Ishikawa (cell line): Measurements from ENCODE around the gene AATF.

Source experiments
- CEBPB ChIP-seq: IDR thresholded peaks from 2 replicates; pipeline ENCODE4 v1.6.1; 2012
- CREB1 ChIP-seq: IDR thresholded peaks from 2 replicates; pipeline ENCODE4 v1.6.1; 2012; ENCODE audit warnings: low read depth
- EGR1 ChIP-seq: IDR thresholded peaks from 2 replicates; pipeline ENCODE4 v1.6.1; 2012
- EP300 ChIP-seq: IDR thresholded peaks from 2 replicates; pipeline ENCODE4 v1.6.1; 2012; ENCODE audit warnings: borderline replicate concordance
- FOXM1 ChIP-seq: IDR thresholded peaks from 2 replicates; pipeline ENCODE4 v1.6.1; 2012; ENCODE audit warnings: low read depth, borderline replicate concordance
- NFIC ChIP-seq: IDR thresholded peaks from 2 replicates; pipeline ENCODE4 v1.6.1; 2012
- RAD21 ChIP-seq: IDR thresholded peaks from 2 replicates; pipeline ENCODE4 v1.6.1; 2012; ENCODE audit warnings: low read depth
- TAF1 ChIP-seq: IDR thresholded peaks from 2 replicates; pipeline ENCODE4 v1.6.1; 2012; ENCODE audit warnings: low read depth, mild to moderate bottlenecking
- TCF12 ChIP-seq: IDR thresholded peaks from 2 replicates; pipeline ENCODE4 v1.6.1; 2012; ENCODE audit warnings: low read depth
- TEAD4 ChIP-seq: IDR thresholded peaks from 2 replicates; pipeline ENCODE4 v1.6.1; 2012
- YY1 ChIP-seq: IDR thresholded peaks from 2 replicates; pipeline ENCODE4 v1.6.1; 2012; ENCODE audit warnings: low read depth
- ZBTB7A ChIP-seq: IDR thresholded peaks from 2 replicates; pipeline ENCODE4 v1.6.1; 2012; ENCODE audit warnings: low read depth
- TF ChIP-seq, protein P1 (sequence below): IDR thresholded peaks from 2 replicates; pipeline ENCODE4 v1.6.1; 2012
- TF ChIP-seq, protein P2 (sequence below): IDR thresholded peaks from 2 replicates; pipeline ENCODE4 v1.6.1; 2012; ENCODE audit warnings: low read depth, mild to moderate bottlenecking
- TF ChIP-seq, protein P3 (sequence below): IDR thresholded peaks from 2 replicates; pipeline ENCODE4 v1.6.1; 2012

Gene AATF

DNA sequence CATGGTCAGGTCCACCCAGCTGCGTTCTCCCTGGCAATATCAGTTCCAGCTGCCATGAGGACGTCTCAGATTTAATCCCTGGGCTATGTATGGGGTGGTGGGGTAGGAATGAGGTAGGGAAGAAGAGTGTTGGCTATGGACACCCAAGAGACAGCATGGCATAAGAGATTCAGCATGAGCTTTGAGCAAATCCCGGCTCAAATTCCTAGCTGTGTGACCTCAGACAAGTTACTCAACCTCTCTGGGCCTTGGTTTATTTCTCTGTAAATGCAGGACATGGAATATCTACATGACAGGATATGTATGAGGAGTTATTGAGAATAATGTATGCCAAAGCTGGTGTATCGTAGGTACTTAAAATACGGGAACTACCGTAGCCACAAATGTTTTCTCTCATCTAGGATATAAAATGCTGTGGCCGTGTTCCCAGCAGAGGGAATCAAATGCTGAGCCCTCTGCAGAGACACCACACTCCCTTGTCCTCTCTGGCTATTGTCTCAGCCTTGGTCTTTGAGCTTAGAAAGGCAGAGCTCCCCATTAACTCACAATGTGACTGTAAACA lies 29.3 kb upstream of the AATF start:
- no peak for TF ChIP-seq CREB1
- TF ChIP-seq, protein P1, sequence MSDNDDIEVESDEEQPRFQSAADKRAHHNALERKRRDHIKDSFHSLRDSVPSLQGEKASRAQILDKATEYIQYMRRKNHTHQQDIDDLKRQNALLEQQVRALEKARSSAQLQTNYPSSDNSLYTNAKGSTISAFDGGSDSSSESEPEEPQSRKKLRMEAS: no peak
- no peak for TF ChIP-seq ZBTB7A
- TF ChIP-seq TEAD4: no peak
- TF ChIP-seq EGR1: no peak
- TF ChIP-seq, protein P2, sequence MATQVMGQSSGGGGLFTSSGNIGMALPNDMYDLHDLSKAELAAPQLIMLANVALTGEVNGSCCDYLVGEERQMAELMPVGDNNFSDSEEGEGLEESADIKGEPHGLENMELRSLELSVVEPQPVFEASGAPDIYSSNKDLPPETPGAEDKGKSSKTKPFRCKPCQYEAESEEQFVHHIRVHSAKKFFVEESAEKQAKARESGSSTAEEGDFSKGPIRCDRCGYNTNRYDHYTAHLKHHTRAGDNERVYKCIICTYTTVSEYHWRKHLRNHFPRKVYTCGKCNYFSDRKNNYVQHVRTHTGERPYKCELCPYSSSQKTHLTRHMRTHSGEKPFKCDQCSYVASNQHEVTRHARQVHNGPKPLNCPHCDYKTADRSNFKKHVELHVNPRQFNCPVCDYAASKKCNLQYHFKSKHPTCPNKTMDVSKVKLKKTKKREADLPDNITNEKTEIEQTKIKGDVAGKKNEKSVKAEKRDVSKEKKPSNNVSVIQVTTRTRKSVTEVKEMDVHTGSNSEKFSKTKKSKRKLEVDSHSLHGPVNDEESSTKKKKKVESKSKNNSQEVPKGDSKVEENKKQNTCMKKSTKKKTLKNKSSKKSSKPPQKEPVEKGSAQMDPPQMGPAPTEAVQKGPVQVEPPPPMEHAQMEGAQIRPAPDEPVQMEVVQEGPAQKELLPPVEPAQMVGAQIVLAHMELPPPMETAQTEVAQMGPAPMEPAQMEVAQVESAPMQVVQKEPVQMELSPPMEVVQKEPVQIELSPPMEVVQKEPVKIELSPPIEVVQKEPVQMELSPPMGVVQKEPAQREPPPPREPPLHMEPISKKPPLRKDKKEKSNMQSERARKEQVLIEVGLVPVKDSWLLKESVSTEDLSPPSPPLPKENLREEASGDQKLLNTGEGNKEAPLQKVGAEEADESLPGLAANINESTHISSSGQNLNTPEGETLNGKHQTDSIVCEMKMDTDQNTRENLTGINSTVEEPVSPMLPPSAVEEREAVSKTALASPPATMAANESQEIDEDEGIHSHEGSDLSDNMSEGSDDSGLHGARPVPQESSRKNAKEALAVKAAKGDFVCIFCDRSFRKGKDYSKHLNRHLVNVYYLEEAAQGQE: no peak
- no peak for TF ChIP-seq NFIC
- TF ChIP-seq, protein P3, sequence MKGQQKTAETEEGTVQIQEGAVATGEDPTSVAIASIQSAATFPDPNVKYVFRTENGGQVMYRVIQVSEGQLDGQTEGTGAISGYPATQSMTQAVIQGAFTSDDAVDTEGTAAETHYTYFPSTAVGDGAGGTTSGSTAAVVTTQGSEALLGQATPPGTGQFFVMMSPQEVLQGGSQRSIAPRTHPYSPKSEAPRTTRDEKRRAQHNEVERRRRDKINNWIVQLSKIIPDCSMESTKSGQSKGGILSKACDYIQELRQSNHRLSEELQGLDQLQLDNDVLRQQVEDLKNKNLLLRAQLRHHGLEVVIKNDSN: no peak
- no peak for TF ChIP-seq TCF12
- TF ChIP-seq RAD21: no peak
- no peak for TF ChIP-seq EP300
- TF ChIP-seq YY1: no peak
- no peak for TF ChIP-seq FOXM1
- no peak for TF ChIP-seq CEBPB
- no peak for TF ChIP-seq TAF1

DNA sequence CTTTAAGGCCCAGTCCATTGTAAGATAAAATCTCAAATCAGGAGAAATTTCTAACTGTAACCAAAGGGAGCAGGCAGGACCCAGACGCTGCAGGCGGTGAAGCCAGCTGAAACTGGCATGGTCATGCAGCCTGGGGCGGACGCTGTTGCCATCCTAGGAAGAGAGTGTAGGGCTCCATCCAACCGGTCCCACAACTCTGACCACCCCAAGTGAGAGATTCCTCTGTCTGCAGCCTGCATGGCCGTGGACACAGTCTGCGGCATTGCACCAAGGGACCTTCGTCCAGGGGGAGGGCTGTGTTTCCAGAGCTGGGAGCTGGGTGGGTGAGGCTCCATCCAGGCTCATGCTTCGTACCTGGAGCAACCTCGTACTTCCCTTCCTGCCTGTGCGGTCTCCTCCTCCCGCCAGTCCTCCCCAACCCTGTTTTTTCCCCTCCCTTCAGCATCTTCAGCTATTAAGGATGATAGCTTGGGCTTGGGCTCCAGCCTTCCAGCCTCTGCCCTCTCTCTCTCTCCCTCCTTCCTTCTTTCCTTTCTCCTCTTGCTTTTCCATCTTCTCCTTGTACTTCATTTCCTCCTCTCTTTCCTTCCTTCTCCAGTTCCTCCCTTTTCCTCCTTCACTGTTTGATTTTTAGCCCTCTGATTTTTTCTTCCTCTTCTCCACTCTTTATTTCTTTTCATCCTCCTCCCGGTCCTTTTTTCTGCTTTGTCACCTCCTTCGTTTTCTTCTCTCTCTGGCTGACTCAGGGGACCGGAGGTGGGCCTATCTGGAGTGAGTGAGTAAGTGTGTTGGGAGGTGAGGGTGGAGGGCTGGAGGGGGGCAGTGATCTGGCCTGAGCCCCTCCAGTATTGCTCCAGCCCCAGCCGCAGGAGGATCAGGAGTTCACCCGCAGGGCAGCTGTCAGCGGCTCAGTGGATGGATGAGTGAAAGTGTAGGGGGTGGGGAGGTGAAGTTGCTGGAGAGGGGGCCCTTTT lies 28.4 kb upstream of the AATF start:
- TF ChIP-seq, protein P2: no peak
- TF ChIP-seq FOXM1: no peak
- TF ChIP-seq, protein P1: no peak
- no peak for TF ChIP-seq NFIC
- no peak for TF ChIP-seq EGR1
- no peak for TF ChIP-seq ZBTB7A
- TF ChIP-seq EP300: no peak
- TF ChIP-seq YY1: no peak

DNA sequence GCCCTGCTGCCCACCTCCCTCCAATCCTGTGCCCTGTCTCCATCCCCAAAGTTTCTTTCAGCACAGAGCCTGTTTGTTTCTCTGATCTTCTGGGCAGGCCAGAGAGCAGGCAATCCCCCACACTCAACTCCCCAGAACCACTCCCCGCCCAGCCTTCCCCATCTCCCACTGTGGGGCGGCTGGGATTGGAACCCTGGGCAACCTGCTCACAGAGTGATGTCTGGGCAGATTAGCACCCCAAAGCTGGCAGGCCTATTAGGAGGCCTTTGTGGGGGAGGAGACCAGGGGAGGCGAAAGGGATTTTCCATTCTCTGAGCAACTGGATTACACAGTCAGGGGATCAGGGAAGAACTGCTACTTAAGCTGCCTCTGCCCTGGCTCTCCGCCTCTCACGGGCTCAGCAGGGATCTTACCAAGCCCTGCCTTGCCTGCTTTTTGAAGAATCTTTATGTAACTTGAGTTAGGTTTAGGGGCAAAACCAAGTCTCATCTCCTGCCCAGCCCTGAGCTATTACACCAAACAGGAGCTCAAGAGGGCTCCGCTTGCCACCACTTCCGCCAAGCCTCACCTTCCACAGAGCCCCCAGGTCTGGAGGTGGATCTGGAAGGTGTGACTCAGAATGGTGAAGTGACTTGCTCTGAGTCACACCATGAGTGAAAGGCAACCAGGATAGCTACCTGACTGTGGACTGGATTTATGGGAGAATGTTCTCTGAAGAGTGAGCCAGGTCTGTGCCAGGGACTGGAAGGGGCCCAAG lies 27.5 kb upstream of the AATF start:
- TF ChIP-seq CEBPB (no peak), EGR1 (no peak), ZBTB7A (no peak), TAF1 (no peak), RAD21 (peak; percentile 4; the same call in 1 of the 2 replicates), CREB1 (no peak), EP300 (peak; percentile 30; the same call in 1 of the 2 replicates), YY1 (no peak), TEAD4 (no peak), FOXM1 (no peak), TCF12 (peak; percentile 65; the same call in 1 of the 2 replicates), NFIC (no peak)
- TF ChIP-seq, protein P2: no peak
- TF ChIP-seq, protein P1: no peak
- TF ChIP-seq, protein P3: no peak
